K562 (cell line): ENCODE measurements around the gene MAP3K19. TPM values are rescaled to one million over a fixed set of nuclear protein-coding genes. Genes with fewer than 3 reads are reported as not detected.

Source experiments
- polyA plus RNA-seq, 8 experiments: library from polyadenylated mRNA; depleted of rRNA in 4 of 8; stranded (reverse) in 5 of 8; unstranded in 3 of 8; fragments of >200 nt; fragmentation: Nextera tagmentation in 2 of 8; fragmentation: Illumina TruSeq in 1 of 8; extraction: Ambion mirVana in 2 of 8; extraction: Trizol in 1 of 8; gene quantifications; 2 replicates each; pipeline versions ENCODE4 v1.2.1 to v1.2.3, GENCODE V29; 2011 to 2014; ENCODE audit warnings: inconsistent platforms in 1 of 8, missing spikeins in 1 of 8
- total RNA-seq, 7 experiments: library from RNA; depleted of rRNA in 6 of 7; stranded (reverse); fragments of >200 nt in 6 of 7; fragmentation: Illumina TruSeq in 2 of 7; extraction: Trizol in 2 of 7; gene quantifications; 2 replicates each; pipeline versions ENCODE4 v1.2.1 to v1.2.3, GENCODE V29; 2011 to 2021; ENCODE audit warnings: low replicate concordance in 1 of 7
- TF ChIP-seq, protein P1 (sequence below): fragments of 200-600 bp; sonication (generic); IDR thresholded peaks from one replicate; pipeline ENCODE4 v1.6.1; 2012; ENCODE audit warnings: mild to moderate bottlenecking, low read depth, low read length, inconsistent platforms

The MAP3K19 gene
- total and polyA plus RNA-seq, 9 of the 15 experiments (the other 6 are each of a cell fraction or from before 2014, with no cell fraction given) = 0.29 TPM; not detected in 8

DNA sequence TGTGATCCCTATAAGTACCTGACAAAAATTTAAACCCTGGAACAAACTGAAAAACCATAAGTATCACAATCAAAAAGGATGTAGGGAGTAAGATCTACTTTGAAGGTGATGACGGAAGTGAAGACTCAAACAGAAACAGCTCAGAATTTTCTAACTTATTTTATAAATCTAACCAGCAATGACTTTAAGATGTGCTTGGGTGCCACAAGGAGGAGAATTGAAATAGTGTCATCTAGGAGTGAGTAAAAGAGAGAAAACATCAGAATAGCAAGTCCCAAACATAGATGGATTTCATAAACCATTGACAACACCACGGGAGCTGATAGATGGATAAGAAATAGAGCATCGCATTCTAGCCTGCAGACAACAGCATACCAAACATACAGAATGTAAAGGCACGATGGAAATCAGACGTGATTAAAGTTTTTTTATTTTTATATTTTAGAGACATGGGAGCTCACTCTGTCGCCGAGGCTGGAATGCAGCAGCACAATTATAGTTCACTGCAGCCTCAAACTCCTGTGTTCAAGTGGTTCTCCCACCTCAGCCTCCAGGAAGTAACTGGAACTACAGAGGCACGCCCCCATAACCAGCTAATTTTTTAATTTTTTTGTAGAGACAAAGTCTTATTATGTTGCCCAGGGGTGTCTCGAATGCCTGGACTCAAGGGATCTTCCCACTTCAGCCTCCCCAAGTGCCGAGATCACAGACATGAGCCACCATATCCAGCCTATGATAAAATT is 36.9 kb downstream of the MAP3K19 start (continued):
- TF ChIP-seq, protein P1, sequence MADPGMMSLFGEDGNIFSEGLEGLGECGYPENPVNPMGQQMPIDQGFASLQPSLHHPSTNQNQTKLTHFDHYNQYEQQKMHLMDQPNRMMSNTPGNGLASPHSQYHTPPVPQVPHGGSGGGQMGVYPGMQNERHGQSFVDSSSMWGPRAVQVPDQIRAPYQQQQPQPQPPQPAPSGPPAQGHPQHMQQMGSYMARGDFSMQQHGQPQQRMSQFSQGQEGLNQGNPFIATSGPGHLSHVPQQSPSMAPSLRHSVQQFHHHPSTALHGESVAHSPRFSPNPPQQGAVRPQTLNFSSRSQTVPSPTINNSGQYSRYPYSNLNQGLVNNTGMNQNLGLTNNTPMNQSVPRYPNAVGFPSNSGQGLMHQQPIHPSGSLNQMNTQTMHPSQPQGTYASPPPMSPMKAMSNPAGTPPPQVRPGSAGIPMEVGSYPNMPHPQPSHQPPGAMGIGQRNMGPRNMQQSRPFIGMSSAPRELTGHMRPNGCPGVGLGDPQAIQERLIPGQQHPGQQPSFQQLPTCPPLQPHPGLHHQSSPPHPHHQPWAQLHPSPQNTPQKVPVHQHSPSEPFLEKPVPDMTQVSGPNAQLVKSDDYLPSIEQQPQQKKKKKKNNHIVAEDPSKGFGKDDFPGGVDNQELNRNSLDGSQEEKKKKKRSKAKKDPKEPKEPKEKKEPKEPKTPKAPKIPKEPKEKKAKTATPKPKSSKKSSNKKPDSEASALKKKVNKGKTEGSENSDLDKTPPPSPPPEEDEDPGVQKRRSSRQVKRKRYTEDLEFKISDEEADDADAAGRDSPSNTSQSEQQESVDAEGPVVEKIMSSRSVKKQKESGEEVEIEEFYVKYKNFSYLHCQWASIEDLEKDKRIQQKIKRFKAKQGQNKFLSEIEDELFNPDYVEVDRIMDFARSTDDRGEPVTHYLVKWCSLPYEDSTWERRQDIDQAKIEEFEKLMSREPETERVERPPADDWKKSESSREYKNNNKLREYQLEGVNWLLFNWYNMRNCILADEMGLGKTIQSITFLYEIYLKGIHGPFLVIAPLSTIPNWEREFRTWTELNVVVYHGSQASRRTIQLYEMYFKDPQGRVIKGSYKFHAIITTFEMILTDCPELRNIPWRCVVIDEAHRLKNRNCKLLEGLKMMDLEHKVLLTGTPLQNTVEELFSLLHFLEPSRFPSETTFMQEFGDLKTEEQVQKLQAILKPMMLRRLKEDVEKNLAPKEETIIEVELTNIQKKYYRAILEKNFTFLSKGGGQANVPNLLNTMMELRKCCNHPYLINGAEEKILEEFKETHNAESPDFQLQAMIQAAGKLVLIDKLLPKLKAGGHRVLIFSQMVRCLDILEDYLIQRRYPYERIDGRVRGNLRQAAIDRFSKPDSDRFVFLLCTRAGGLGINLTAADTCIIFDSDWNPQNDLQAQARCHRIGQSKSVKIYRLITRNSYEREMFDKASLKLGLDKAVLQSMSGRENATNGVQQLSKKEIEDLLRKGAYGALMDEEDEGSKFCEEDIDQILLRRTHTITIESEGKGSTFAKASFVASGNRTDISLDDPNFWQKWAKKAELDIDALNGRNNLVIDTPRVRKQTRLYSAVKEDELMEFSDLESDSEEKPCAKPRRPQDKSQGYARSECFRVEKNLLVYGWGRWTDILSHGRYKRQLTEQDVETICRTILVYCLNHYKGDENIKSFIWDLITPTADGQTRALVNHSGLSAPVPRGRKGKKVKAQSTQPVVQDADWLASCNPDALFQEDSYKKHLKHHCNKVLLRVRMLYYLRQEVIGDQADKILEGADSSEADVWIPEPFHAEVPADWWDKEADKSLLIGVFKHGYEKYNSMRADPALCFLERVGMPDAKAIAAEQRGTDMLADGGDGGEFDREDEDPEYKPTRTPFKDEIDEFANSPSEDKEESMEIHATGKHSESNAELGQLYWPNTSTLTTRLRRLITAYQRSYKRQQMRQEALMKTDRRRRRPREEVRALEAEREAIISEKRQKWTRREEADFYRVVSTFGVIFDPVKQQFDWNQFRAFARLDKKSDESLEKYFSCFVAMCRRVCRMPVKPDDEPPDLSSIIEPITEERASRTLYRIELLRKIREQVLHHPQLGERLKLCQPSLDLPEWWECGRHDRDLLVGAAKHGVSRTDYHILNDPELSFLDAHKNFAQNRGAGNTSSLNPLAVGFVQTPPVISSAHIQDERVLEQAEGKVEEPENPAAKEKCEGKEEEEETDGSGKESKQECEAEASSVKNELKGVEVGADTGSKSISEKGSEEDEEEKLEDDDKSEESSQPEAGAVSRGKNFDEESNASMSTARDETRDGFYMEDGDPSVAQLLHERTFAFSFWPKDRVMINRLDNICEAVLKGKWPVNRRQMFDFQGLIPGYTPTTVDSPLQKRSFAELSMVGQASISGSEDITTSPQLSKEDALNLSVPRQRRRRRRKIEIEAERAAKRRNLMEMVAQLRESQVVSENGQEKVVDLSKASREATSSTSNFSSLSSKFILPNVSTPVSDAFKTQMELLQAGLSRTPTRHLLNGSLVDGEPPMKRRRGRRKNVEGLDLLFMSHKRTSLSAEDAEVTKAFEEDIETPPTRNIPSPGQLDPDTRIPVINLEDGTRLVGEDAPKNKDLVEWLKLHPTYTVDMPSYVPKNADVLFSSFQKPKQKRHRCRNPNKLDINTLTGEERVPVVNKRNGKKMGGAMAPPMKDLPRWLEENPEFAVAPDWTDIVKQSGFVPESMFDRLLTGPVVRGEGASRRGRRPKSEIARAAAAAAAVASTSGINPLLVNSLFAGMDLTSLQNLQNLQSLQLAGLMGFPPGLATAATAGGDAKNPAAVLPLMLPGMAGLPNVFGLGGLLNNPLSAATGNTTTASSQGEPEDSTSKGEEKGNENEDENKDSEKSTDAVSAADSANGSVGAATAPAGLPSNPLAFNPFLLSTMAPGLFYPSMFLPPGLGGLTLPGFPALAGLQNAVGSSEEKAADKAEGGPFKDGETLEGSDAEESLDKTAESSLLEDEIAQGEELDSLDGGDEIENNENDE = no peak
